Right lobe of liver (tissue), 6 donors: ENCODE measurements around the gene TBC1D20. TPM values are rescaled to one million over a fixed set of nuclear protein-coding genes. Genes with fewer than 3 reads are reported as not detected.

ENCODE experiments used
- ATAC-seq, 4 donors: fragments of 200-7000 bp; cut with Tn5 transposase; one replicate each; pipeline ENCODE4 v1.9.1; 2020; ENCODE audit warnings: mild to moderate bottlenecking in 4 of 4, moderate library complexity in 4 of 4
- DNase-seq, 3 donors: peaks; one replicate each; pipeline ENCODE4 v3.0.0-alpha.2; 2020
- H3K27ac ChIP-seq, 3 donors: fragments of 200-600 bp; one replicate each; pipeline ENCODE4 v1.8.0; 2022
- H3K27me3 ChIP-seq, 2 donors: fragments of 200-600 bp; one replicate each; pipeline ENCODE4 v1.8.0; 2022
- H3K36me3 ChIP-seq, 4 donors: fragments of 200-600 bp; sonication (generic) in 1 of 4; one replicate each; pipeline versions ENCODE4 v1.5.1 to v1.8.0; 2017 to 2022; ENCODE audit warnings: control low read depth in 1 of 4
- H3K4me1 ChIP-seq, 4 donors: fragments of 200-600 bp; sonication (generic) in 1 of 4; one replicate each; pipeline versions ENCODE4 v1.5.1 to v1.8.0; 2017 to 2022; ENCODE audit warnings: control low read depth in 1 of 4
- H3K4me3 ChIP-seq, 3 donors: fragments of 200-600 bp; one replicate each; pipeline ENCODE4 v1.8.0; 2022
- H3K9me3 ChIP-seq, 4 donors: fragments of 200-600 bp; sonication (generic) in 1 of 4; one replicate each; pipeline versions ENCODE4 v1.5.1 to v1.8.0; 2017 to 2022; ENCODE audit warnings: control low read depth in 1 of 4
- CTCF ChIP-seq, 4 donors: fragments of 200-600 bp in 3 of 4; fragments of 450-650 bp in 1 of 4; IDR thresholded peaks; one replicate each; pipeline versions ENCODE4 v1.5.1 to v1.8.0; 2016 to 2022; ENCODE audit warnings: antibody characterized with exemption in 4 of 4, mild to moderate bottlenecking in 2 of 4
- POLR2A ChIP-seq: fragments of 450-650 bp; IDR thresholded peaks from one replicate; pipeline ENCODE4 v1.6.1; 2017; ENCODE audit warnings: antibody characterized with exemption, mild to moderate bottlenecking
- WGBS: methylation state at CpG from one replicate; pipeline ENCODE4 v1.1.6; 2018; ENCODE audit warnings: low coverage, low lambda C conversion rate; ENCODE audit not compliant: insufficient coverage; ENCODE audit errors: missing lambda C conversion rate; 5-methylcytosine and 5-hydroxymethylcytosine counted together
- intact Hi-C, 2 donors: fragments of 100-400 bp; cut with DNase I; formaldehyde crosslinking; loops; one replicate each; pipeline versions ENCODE4 v1.11.2 to v1.14.1; 2022
- total RNA-seq, 6 experiments: library from RNA; depleted of rRNA in 2 of 6; stranded (reverse); fragments of >200 nt in 2 of 6; fragmentation: NEBNext Ultra II Directional in 3 of 6; extraction: Animal tissue kit (Norgen Biotek cat#: 25700) in 3 of 6; gene quantifications; one replicate each; pipeline versions ENCODE4 v1.1.0 to v1.2.4, GENCODE V29; 2016 to 2023
- donor health status: DM: no; HTN: yes; CAD: no.
- donor health status: DM: no; HTN: no; CAD: no.
- donor health status: DM: no; HTN: no; CAD: no.
- donor health status: DM: no; HTN: yes; CAD: no.
- donor health status: DM: no; HTN: yes; CAD: no.

The TBC1D20 gene
- total RNA-seq, 6 experiments from 2014 or later: 10.8 to 21.4 (median 13.9) TPM

DNA sequence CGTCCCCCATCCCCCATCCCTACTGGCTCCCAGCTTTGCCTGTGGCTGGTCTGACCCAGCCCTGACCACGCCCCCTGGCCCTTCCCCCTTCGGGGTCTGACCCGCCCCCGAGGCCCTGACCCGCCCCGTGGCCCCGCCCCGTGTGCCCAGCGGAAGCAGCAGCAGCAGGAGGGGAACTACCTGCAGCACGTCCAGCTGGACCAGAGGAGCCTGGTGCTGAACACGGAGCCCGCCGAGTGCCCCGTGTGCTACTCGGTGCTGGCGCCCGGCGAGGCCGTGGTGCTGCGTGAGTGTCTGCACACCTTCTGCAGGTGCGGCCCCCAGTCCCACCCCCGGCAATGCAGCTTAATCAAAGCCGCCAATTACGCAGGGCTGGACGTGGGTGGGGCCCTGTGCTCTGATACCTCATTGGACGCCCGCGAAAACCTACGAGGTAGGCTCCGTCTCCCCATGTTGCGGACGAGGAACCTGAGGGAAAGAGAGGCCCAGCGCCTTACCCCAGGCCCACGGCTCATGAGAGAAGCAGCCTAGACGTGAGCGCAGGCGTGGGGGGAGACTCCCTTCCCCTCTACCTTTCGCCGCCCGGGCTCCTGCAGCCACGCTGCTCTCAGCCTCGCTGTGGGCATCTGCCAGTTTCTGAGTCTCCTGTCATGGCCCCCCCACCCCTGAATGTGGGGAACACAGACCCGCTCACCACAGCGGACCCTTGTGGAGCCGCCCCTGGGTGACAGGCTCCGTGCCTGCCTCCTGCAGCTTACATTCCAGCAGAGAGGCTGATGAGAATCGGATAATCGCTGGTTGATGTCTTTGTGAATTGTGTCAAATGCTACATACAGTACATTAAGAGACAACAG is 41.4 kb downstream of the TBC1D20 start:
- 70% methylated on average over 18 of the region's 49 CpGs for WGBS
- H3K36me3 ChIP-seq: peaks cover 0 to 33% (median 12%) of the 10 kb centered on the region in 4 donors
- peak in 2 of 3 donors; percentile 73 to 74 for DNase-seq
- no peak overlapping the region for H3K4me3 ChIP-seq
- H3K4me1 ChIP-seq: peaks cover 0 to 26% (median 8%) of the 10 kb centered on the region in 4 donors
- H3K27ac ChIP-seq: no peak overlapping the region
- no peaks in the 10 kb centered on the region for H3K27me3 ChIP-seq
- no peaks in the 10 kb centered on the region for H3K9me3 ChIP-seq
- TF ChIP-seq POLR2A (no peak), CTCF (IDR thresholded peaks at IDR 0.05) (no peak)
- intact Hi-C loops: no loop called here
- ATAC-seq: peak in 3 of 4 donors; percentile 2 to 30 (median 5)

DNA sequence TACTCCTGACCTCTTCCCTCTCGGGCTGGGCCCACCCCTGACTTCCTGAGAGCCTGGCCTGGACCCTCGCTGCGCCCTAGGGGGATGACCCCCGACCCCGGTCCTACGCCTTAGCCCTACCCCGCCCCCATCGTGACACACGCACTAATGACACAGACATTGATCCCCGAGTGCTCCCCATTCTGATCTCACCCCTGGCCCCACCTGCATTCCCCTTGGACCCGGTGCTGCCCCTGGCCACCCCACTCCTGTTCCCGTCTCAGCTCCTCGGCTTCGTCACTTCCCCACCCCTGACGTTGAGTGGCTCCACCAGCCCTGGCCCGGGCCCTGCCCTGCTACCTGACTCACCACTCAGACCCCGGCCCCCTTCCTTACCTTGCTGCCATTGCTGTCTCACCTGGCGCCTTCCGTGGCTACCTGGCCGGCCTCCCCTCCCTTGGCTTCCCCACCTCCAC is 42.1 kb downstream of the TBC1D20 start:
- Histone ChIP-seq H3K4me1 (peaks cover 0 to 32% (median 11%) of the 10 kb centered on the region in 4 donors), H3K27ac (no peak overlapping the region), H3K36me3 (peaks cover 0 to 33% (median 12%) of the 10 kb centered on the region in 4 donors), H3K27me3 (no peaks in the 10 kb centered on the region), H3K4me3 (no peak overlapping the region), H3K9me3 (no peaks in the 10 kb centered on the region)
- ATAC-seq: peak in 1 of 4 donors; percentile 0
- intact Hi-C loops: no loop called here
- WGBS: 59% methylated on average over 13 of the region's 20 CpGs
- no peak for DNase-seq
- TF ChIP-seq POLR2A (no peak), CTCF (IDR thresholded peaks at IDR 0.05) (no peak)

GRCh38 chr20:419556-420165 is 42.7 kb downstream of the TBC1D20 start:
- intact Hi-C loops: no loop called here
- DNase-seq (peak; percentile 85 to 89 (median 86)), ATAC-seq (peak; percentile 78 to 83 (median 80))
- no peaks in the 10 kb centered on the region for H3K27me3 ChIP-seq
- no peak overlapping the region for H3K4me3 ChIP-seq
- H3K27ac ChIP-seq: peak overlapping the region; percentile 15 to 51 (median 40)
- H3K36me3 ChIP-seq: peaks cover 0 to 33% (median 12%) of the 10 kb centered on the region in 4 donors
- H3K4me1 ChIP-seq: peaks cover 0 to 36% (median 12%) of the 10 kb centered on the region in 4 donors
- H3K9me3 ChIP-seq: no peaks in the 10 kb centered on the region
- 46% methylated on average over 11 of the region's 32 CpGs for WGBS
- TF ChIP-seq CTCF (IDR thresholded peaks at IDR 0.05) (peak; percentile 27 to 46 (median 29)), POLR2A (no peak)

DNA sequence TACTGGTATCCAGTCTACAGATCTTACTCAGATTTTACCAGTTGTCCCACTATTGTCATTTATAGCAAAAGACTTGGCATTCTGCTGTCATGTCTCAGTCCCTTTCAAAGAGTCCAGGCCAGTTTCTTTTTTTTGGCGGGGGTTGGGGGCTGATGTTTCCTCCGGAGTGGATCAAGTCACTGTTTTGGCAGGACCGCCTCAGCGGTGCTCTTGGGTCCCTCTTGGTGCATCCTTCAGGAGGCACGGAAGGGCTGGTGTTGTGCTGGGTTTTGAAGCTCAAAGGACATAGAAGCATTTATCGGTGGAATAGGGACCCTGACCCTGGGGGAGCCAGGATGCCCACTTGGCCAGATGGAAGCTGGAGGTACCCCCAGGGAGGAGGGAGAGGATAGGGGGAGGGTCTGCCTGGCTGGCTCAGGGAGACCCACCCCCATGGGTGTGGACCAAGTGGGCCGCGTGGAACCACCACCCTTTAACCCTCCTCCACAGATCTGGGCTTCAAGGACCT is 43.4 kb downstream of the TBC1D20 start:
- no peaks in the 10 kb centered on the region for H3K27me3 ChIP-seq
- WGBS: 80% methylated on average over 5 of the region's 8 CpGs
- DNase-seq: no peak
- no peak for ATAC-seq
- H3K27ac ChIP-seq: peak overlapping the region in 2 of 3 donors; percentile 40 to 51
- intact Hi-C loops: no loop called here
- peaks cover 0 to 32% (median 12%) of the 10 kb centered on the region in 4 donors for H3K36me3 ChIP-seq
- H3K4me3 ChIP-seq: no peak overlapping the region
- no peak for TF ChIP-seq CTCF (IDR thresholded peaks at IDR 0.05)
- no peaks in the 10 kb centered on the region for H3K9me3 ChIP-seq
- peaks cover 0 to 40% (median 12%) of the 10 kb centered on the region in 4 donors for H3K4me1 ChIP-seq
